Breast epithelium (tissue), 3 donors: ENCODE results near the gene PLOD1.

Experiments used
- POLR2A ChIP-seq: fragments of 450-650 bp; IDR thresholded peaks from one replicate; pipeline ENCODE4 v1.6.1; 2016; ENCODE audit warnings: antibody characterized with exemption, mild to moderate bottlenecking, moderate library complexity
- POLR2AphosphoS5 ChIP-seq, 3 donors: sonication (generic); formaldehyde crosslinking; IDR thresholded peaks; one replicate each; pipeline ENCODE4 v1.6.1; 2017; ENCODE audit warnings: antibody characterized with exemption in 3 of 3
- TF ChIP-seq, protein P1 (sequence below), 3 donors: fragments of 450-650 bp; IDR thresholded peaks; one replicate each; pipeline ENCODE4 v1.5.1; 2016 to 2017; ENCODE audit warnings: antibody characterized with exemption in 3 of 3, mild to moderate bottlenecking in 3 of 3, moderate library complexity in 3 of 3

DNA sequence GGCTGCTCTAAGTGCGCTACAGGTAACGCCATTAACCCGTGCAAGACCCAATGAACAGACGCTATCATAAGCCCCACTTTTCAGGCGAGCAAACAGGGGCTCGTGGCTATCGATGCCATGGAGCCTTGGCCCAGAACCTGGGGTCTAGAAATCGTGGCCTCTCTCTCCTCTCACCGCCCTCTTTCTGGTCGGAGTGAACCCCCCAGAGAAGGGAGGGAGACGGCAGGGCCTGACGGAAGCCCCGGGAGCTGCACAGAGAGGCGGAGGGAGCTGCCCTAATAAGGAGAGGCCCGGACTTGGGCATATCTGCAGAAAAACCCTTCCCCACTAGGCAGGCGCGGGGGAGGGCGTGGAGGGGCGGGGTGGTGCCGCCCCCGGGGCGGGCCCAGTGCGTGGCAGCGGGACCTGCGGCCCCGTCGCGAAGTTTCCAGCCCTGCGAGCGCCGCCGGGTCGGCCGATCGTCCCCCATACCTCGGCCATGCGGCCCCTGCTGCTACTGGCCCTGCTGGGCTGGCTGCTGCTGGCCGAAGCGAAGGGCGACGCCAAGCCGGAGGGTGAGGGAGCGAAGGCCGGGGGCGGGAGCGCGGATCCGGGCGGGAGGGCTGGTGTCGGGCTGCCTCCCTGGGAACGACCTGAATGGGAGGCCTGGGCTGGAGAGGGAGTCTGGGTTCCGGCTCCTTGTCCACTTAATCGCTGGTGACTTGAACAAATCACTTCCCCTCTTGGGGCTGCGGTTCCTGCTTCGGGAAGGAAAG lies at the start of gene PLOD1:
- TF ChIP-seq, protein P1, sequence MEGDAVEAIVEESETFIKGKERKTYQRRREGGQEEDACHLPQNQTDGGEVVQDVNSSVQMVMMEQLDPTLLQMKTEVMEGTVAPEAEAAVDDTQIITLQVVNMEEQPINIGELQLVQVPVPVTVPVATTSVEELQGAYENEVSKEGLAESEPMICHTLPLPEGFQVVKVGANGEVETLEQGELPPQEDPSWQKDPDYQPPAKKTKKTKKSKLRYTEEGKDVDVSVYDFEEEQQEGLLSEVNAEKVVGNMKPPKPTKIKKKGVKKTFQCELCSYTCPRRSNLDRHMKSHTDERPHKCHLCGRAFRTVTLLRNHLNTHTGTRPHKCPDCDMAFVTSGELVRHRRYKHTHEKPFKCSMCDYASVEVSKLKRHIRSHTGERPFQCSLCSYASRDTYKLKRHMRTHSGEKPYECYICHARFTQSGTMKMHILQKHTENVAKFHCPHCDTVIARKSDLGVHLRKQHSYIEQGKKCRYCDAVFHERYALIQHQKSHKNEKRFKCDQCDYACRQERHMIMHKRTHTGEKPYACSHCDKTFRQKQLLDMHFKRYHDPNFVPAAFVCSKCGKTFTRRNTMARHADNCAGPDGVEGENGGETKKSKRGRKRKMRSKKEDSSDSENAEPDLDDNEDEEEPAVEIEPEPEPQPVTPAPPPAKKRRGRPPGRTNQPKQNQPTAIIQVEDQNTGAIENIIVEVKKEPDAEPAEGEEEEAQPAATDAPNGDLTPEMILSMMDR (IDR thresholded peaks at IDR 0.05) = no peak
- TF ChIP-seq POLR2AphosphoS5 (IDR thresholded peaks at IDR 0.05) (peak in 2 of 3 donors; percentile 6 to 35), POLR2A (no peak)
